GM12891 (cell line): Measurements from ENCODE around the gene AIFM3.

Experiments
- DNase-seq: peaks from one replicate; pipeline ENCODE4 v3.0.0; 2011; ENCODE audit warnings: low spot score; ENCODE audit not compliant: insufficient read length
- FAIRE-seq: peaks from 2 replicates; lab custom pipeline; 2011; peaks lifted over from hg19 to GRCh38; lab: Jason Lieb, UNC
- PAX5 ChIP-seq: IDR thresholded peaks from 2 replicates; pipeline ENCODE4 v1.6.1; 2011; ENCODE audit warnings: low read length, moderate library complexity, mild to moderate bottlenecking; ENCODE audit not compliant: insufficient read depth, severe bottlenecking
- POLR2A ChIP-seq: IDR thresholded peaks from 2 replicates; pipeline ENCODE4 v1.6.1; 2011; ENCODE audit warnings: low read depth, low read length, control low read depth
- POLR2AphosphoS5 ChIP-seq: IDR thresholded peaks from 2 replicates; pipeline ENCODE4 v1.6.1; 2011; ENCODE audit warnings: low read depth, low read length, control low read depth
- POU2F2 ChIP-seq: IDR thresholded peaks from 2 replicates; pipeline ENCODE4 v1.6.1; 2011; ENCODE audit warnings: low read depth, mild to moderate bottlenecking, control low read depth, low read length, moderate library complexity
- SPI1 ChIP-seq: IDR thresholded peaks from 2 replicates; pipeline ENCODE4 v1.6.1; 2011; ENCODE audit warnings: low read depth, low read length, control low read depth
- TAF1 ChIP-seq: IDR thresholded peaks from 2 replicates; pipeline ENCODE4 v1.6.1; 2011; ENCODE audit warnings: low read depth, low read length, control low read depth

AIFM3 gene

GRCh38 chr22:20952544-20953341 is 14.3 kb upstream of the AIFM3 start:
- TF ChIP-seq TAF1 (no peak), POLR2AphosphoS5 (no peak), PAX5 (no peak), SPI1 (no peak), POLR2A (no peak), POU2F2 (no peak)
- DNase-seq (no peak), FAIRE-seq (no peak)

GRCh38 chr22:20953342-20953608 is 13.8 kb upstream of the AIFM3 start:
- TF ChIP-seq POLR2AphosphoS5 (no peak), PAX5 (no peak), POU2F2 (no peak), SPI1 (no peak), POLR2A (no peak), TAF1 (no peak)
- FAIRE-seq (no peak), DNase-seq (no peak)

GRCh38 chr22:20953668-20954500 is 13.2 kb upstream of the AIFM3 start:
- FAIRE-seq, result no peak
- DNase-seq, result no peak
- TF ChIP-seq SPI1, result no peak
- TF ChIP-seq PAX5, result no peak
- TF ChIP-seq POLR2AphosphoS5, result no peak
- TF ChIP-seq TAF1, result no peak
- TF ChIP-seq POU2F2, result no peak
- TF ChIP-seq POLR2A, result no peak

DNA sequence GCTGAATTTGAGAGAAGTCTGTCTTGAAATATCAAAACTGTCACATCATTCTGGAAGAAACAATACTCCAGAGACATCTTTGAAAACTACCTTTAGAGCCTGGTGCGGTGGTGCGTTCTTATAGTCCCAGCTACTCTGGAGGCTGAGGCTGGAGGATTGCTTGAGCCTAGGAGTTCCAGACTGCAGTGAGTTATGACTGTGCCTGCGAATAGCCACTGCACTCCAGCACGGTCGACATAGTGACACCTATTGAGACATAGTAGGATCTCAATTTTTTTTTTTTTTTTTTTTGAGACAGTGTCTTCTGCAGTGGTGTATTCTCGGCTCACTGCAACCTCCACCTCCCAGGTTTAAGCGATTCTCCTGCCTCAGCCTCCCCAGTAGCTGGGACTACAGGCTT is 11.5 kb upstream of the AIFM3 start:
- no peak for TF ChIP-seq TAF1
- TF ChIP-seq POU2F2, result no peak
- TF ChIP-seq POLR2AphosphoS5, result no peak
- TF ChIP-seq SPI1, result no peak
- TF ChIP-seq POLR2A, result no peak
- no peak for TF ChIP-seq PAX5
- FAIRE-seq, result no peak
- DNase-seq, result no peak

- no peak for DNase-seq
- TF ChIP-seq PAX5 (no peak), POLR2A (no peak), SPI1 (no peak), POLR2AphosphoS5 (no peak), TAF1 (no peak), POU2F2 (no peak)
- peak; percentile 38 for FAIRE-seq
These were observed 10.6 kb upstream of the AIFM3 start for GRCh38 chr22:20956258-20957101.

DNA sequence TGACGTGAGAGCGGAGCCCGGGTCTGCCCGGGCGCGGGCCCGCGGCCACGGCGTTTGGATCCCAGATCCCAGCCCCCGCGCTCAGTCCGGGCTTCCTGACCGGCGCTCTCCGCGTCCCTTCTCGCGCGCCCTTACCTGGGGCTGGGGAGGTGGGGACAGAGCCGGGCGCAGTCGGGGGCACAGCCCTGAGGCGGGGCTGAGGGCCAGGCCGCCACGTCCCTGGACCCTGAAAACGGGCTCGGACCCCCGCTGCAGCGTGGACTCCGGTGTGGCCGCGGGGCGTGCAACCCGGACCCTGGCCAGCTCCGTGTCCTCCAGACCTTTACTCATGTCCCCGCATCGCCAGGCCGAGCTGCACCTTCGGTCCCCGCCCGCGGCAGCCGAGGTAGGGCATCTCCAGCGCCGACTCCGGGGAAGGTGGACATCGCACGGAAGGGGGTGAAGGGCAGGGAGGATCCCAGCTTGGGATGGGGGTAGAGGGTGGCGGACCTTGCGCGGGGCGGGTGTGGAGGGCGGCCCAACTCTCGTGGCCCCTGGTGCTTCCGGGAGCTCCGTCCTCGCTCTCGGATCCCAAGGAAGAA is 9.9 kb upstream of the AIFM3 start:
- no peak for TF ChIP-seq PAX5
- TF ChIP-seq TAF1, result no peak
- TF ChIP-seq SPI1, result no peak
- TF ChIP-seq POLR2A, result no peak
- no peak for TF ChIP-seq POLR2AphosphoS5
- no peak for TF ChIP-seq POU2F2
- no peak for FAIRE-seq

GRCh38 chr22:20957683-20958431 is 9.2 kb upstream of the AIFM3 start:
- no peak for TF ChIP-seq POLR2A
- DNase-seq (no peak), FAIRE-seq (peak; percentile 16)

More for the DNA sequence above, 9.9 kb upstream of the AIFM3 start:
- no peak for DNase-seq

GRCh38 chr22:20959578-20960461 is 7.2 kb upstream of the AIFM3 start:
- DNase-seq (no peak), FAIRE-seq (no peak)
- TF ChIP-seq SPI1 (no peak), POLR2AphosphoS5 (no peak), POLR2A (no peak), POU2F2 (no peak), TAF1 (no peak), PAX5 (no peak)
